WTC11 (cell line): ENCODE results near the gene SFMBT1. TPM values are rescaled to one million over a fixed set of nuclear protein-coding genes. Genes with fewer than 3 reads are reported as not detected.

Experiments used
- ATAC-seq: fragments of 200-7000 bp; cut with Tn5 transposase; 2 replicates; pipeline ENCODE4 v1.10.0; 2021; ENCODE audit warnings: mild to moderate bottlenecking, moderate library complexity
- CTCF ChIA-PET: fragments of 300-600 bp; sonication (Branson Sonifier 250); formaldehyde crosslinking; loops from one replicate; lab custom pipeline; 2021; ENCODE audit warnings: antibody characterized with exemption; lab: Charles Lee
- POLR2A ChIA-PET: fragments of 350-600 bp; sonication (Branson Sonifier 250); formaldehyde crosslinking; loops from one replicate; lab custom pipeline; 2021; ENCODE audit warnings: antibody characterized with exemption; lab: Charles Lee
- DNase-seq: peaks from one replicate; pipeline ENCODE4 v3.0.0; 2021; ENCODE audit warnings: low spot score
- H3K27ac Mint-ChIP-seq: 2 replicates; pipeline ENCODE4 v1.8.0; 2021; ENCODE audit warnings: mixed read lengths
- H3K27me3 Mint-ChIP-seq: 2 replicates; pipeline ENCODE4 v1.8.0; 2021; ENCODE audit warnings: low read depth, mild to moderate bottlenecking, moderate library complexity, mixed read lengths
- H3K36me3 Mint-ChIP-seq: 2 replicates; pipeline ENCODE4 v1.8.0; 2021; ENCODE audit warnings: mixed read lengths
- H3K4me1 Mint-ChIP-seq: 2 replicates; pipeline ENCODE4 v1.8.0; 2022; ENCODE audit warnings: mixed read lengths
- H3K4me3 Mint-ChIP-seq: 2 replicates; pipeline ENCODE4 v1.8.0; 2021; ENCODE audit warnings: mild to moderate bottlenecking, moderate library complexity, mixed read lengths
- H3K9me3 Mint-ChIP-seq: 2 replicates; pipeline ENCODE4 v1.8.0; 2021; ENCODE audit warnings: mixed read lengths
- ATF1 ChIP-seq: sonication (generic); formaldehyde crosslinking; IDR thresholded peaks from 2 replicates; pipeline ENCODE4 v1.8.1; 2023; ENCODE audit warnings: mild to moderate bottlenecking, moderate library complexity, missing genetic modification reagents
- FOXJ3 ChIP-seq: sonication (generic); formaldehyde crosslinking; IDR thresholded peaks from 2 replicates; pipeline ENCODE4 v1.9.0; 2021; ENCODE audit warnings: missing genetic modification reagents, mild to moderate bottlenecking, borderline replicate concordance
- FOXK1 ChIP-seq: sonication (generic); formaldehyde crosslinking; IDR thresholded peaks from 2 replicates; pipeline ENCODE4 v1.8.0; 2022; ENCODE audit warnings: mild to moderate bottlenecking, moderate library complexity, missing genetic modification reagents
- GABPB1 ChIP-seq: sonication (generic); formaldehyde crosslinking; IDR thresholded peaks from 2 replicates; pipeline ENCODE4 v1.8.1; 2023; ENCODE audit warnings: mild to moderate bottlenecking, missing genetic modification reagents
- HMGA2 ChIP-seq: fragments of 250-450 bp; sonication (Bioruptor Pico); IDR thresholded peaks from 2 replicates; pipeline ENCODE4 v1.4.0; 2021; ENCODE audit warnings: mild to moderate bottlenecking, moderate library complexity
- IRF2 ChIP-seq: sonication (generic); formaldehyde crosslinking; IDR thresholded peaks from 2 replicates; pipeline ENCODE4 v1.8.0; 2022; ENCODE audit warnings: low read depth, missing genetic modification reagents, borderline replicate concordance
- JUN ChIP-seq: sonication (generic); formaldehyde crosslinking; IDR thresholded peaks from 2 replicates; pipeline ENCODE4 v1.8.0; 2023; ENCODE audit warnings: mild to moderate bottlenecking, missing genetic modification reagents
- KAT7 ChIP-seq: sonication (generic); formaldehyde crosslinking; IDR thresholded peaks from 2 replicates; pipeline ENCODE4 v1.8.1; 2023; ENCODE audit warnings: missing genetic modification reagents, mild to moderate bottlenecking, borderline replicate concordance
- NR3C1 ChIP-seq: sonication (generic); formaldehyde crosslinking; conservative IDR thresholded peaks from 2 replicates; pipeline ENCODE4 v1.8.1; 2023; ENCODE audit warnings: low read depth, mild to moderate bottlenecking, missing genetic modification reagents
- OVOL2 ChIP-seq: fragments of 250-450 bp; sonication (Bioruptor Pico); IDR thresholded peaks from 2 replicates; pipeline ENCODE4 v1.9.0; 2021; ENCODE audit warnings: mild to moderate bottlenecking, borderline replicate concordance
- PRRX2 ChIP-seq: fragments of 250-450 bp; sonication (Bioruptor Pico); IDR thresholded peaks from 2 replicates; pipeline ENCODE4 v1.8.0; 2021; ENCODE audit warnings: mild to moderate bottlenecking
- RELA ChIP-seq: sonication (generic); formaldehyde crosslinking; IDR thresholded peaks from 2 replicates; pipeline ENCODE4 v1.8.1; 2022; ENCODE audit warnings: missing genetic modification reagents, mild to moderate bottlenecking, borderline replicate concordance
- SMAD3 ChIP-seq: sonication (generic); formaldehyde crosslinking; IDR thresholded peaks from 2 replicates; pipeline ENCODE4 v1.8.0; 2022; ENCODE audit warnings: missing genetic modification reagents, mild to moderate bottlenecking, borderline replicate concordance
- SMAD4 ChIP-seq: sonication (generic); formaldehyde crosslinking; IDR thresholded peaks from 2 replicates; pipeline ENCODE4 v1.8.0; 2022; ENCODE audit warnings: mild to moderate bottlenecking, missing genetic modification reagents
- SP1 ChIP-seq: sonication (generic); formaldehyde crosslinking; conservative IDR thresholded peaks from 2 replicates; pipeline ENCODE4 v1.8.1; 2022; ENCODE audit warnings: missing genetic modification reagents
- ZNF138 ChIP-seq: sonication (generic); formaldehyde crosslinking; conservative IDR thresholded peaks from 2 replicates; pipeline ENCODE4 v1.8.1; 2022; ENCODE audit warnings: mild to moderate bottlenecking, moderate library complexity, missing genetic modification reagents
- ZNF219 ChIP-seq: sonication (generic); formaldehyde crosslinking; IDR thresholded peaks from 2 replicates; pipeline ENCODE4 v1.8.0; 2023; ENCODE audit warnings: missing genetic modification reagents, mild to moderate bottlenecking, borderline replicate concordance
- ZNF317 ChIP-seq: sonication (generic); formaldehyde crosslinking; IDR thresholded peaks from 2 replicates; pipeline ENCODE4 v1.8.1; 2023; ENCODE audit warnings: low read depth, mild to moderate bottlenecking, moderate library complexity, missing genetic modification reagents, borderline replicate concordance
- ZNF423 ChIP-seq: fragments of 250-450 bp; sonication (Bioruptor Pico); IDR thresholded peaks from 2 replicates; pipeline ENCODE4 v2.1.2; 2022; ENCODE audit warnings: mild to moderate bottlenecking, moderate library complexity
- total RNA-seq: library from RNA; stranded (reverse); gene quantifications from 3 replicates; pipeline ENCODE4 v1.2.3, GENCODE V29; 2021
- TF ChIP-seq, protein P1 (sequence below): sonication (generic); formaldehyde crosslinking; IDR thresholded peaks from 2 replicates; pipeline ENCODE4 v1.8.0; 2022; ENCODE audit warnings: mild to moderate bottlenecking, missing genetic modification reagents
- TF ChIP-seq, protein P2 (sequence below): sonication (generic); formaldehyde crosslinking; conservative IDR thresholded peaks from 2 replicates; pipeline ENCODE4 v1.8.1; 2022; ENCODE audit warnings: mild to moderate bottlenecking, missing genetic modification reagents
- TF ChIP-seq, protein P3 (sequence below): sonication (generic); formaldehyde crosslinking; IDR thresholded peaks from 2 replicates; pipeline ENCODE4 v1.8.1; 2022; ENCODE audit warnings: mild to moderate bottlenecking, missing genetic modification reagents, moderate library complexity, borderline replicate concordance
- TF ChIP-seq, protein P4 (sequence below): sonication (generic); formaldehyde crosslinking; IDR thresholded peaks from 2 replicates; pipeline ENCODE4 v1.8.1; 2022; ENCODE audit warnings: low read depth, missing genetic modification reagents, borderline replicate concordance
- TF ChIP-seq, protein P5 (sequence below): sonication (generic); formaldehyde crosslinking; IDR thresholded peaks from 2 replicates; pipeline ENCODE4 v1.8.1; 2023; ENCODE audit warnings: mild to moderate bottlenecking, missing genetic modification reagents, moderate library complexity
- TF ChIP-seq, protein P6 (sequence below): sonication (generic); formaldehyde crosslinking; IDR thresholded peaks from 2 replicates; pipeline ENCODE4 v1.8.0; 2023; ENCODE audit warnings: missing genetic modification reagents
- TF ChIP-seq, protein P7 (sequence below): sonication (generic); formaldehyde crosslinking; IDR thresholded peaks from 2 replicates; pipeline ENCODE4 v1.8.1; 2023; ENCODE audit warnings: mild to moderate bottlenecking, missing genetic modification reagents

The SFMBT1 gene
- total RNA-seq, 1 experiment from 2014 or later: 20.9 TPM

DNA sequence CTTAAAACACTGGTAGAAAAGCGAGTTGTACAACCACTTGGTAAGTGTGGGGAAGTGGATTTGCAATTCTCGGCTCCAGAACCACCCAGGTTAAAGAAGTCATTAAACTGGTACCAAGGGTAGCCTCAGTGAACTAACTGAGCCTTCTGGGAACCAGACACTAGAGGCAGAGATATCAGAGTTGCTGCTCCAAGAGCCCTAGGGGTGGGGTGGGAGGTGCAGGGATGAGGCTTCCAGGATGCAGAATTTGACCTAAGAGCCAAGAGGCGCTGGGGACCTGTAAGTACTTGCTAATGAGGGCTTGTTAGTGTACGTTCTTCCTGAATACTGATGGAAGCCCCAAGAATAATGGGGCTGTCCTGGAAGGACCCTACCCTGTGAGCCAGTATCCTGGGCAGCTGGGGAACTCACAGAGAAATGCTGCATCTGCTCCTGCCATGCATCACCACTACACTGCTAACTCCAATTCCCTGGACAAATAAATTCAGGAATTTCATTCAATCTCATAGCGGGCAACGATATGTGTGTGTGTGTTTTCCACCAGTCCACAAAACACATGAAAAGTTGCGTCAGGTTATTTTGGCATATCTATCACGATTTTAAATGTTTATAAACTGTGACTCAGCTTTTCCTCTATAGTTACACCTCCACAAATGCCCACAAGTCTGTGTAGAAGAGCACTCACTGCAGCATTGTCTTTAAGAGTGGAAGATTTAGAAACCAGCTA lies 172.3 kb downstream of the SFMBT1 start:
- POLR2A ChIA-PET: no interaction called here
- no peak for TF ChIP-seq NR3C1 (CRISPR knock-in tag)
- no peak for TF ChIP-seq ZNF423 (CRISPR knock-in tag)
- no peak for TF ChIP-seq HMGA2 (CRISPR knock-in tag)
- no peak for TF ChIP-seq ZNF317 (CRISPR knock-in tag)
- TF ChIP-seq, protein P1, sequence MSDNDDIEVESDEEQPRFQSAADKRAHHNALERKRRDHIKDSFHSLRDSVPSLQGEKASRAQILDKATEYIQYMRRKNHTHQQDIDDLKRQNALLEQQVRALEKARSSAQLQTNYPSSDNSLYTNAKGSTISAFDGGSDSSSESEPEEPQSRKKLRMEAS (CRISPR knock-in tag): no peak
- TF ChIP-seq, protein P2, sequence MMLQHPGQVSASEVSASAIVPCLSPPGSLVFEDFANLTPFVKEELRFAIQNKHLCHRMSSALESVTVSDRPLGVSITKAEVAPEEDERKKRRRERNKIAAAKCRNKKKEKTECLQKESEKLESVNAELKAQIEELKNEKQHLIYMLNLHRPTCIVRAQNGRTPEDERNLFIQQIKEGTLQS (CRISPR knock-in tag): no peak
- TF ChIP-seq, protein P3, sequence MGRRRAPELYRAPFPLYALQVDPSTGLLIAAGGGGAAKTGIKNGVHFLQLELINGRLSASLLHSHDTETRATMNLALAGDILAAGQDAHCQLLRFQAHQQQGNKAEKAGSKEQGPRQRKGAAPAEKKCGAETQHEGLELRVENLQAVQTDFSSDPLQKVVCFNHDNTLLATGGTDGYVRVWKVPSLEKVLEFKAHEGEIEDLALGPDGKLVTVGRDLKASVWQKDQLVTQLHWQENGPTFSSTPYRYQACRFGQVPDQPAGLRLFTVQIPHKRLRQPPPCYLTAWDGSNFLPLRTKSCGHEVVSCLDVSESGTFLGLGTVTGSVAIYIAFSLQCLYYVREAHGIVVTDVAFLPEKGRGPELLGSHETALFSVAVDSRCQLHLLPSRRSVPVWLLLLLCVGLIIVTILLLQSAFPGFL (CRISPR knock-in tag): no peak
- TF ChIP-seq RELA (CRISPR knock-in tag): no peak
- TF ChIP-seq ZNF138 (CRISPR knock-in tag): no peak
- TF ChIP-seq, protein P4, sequence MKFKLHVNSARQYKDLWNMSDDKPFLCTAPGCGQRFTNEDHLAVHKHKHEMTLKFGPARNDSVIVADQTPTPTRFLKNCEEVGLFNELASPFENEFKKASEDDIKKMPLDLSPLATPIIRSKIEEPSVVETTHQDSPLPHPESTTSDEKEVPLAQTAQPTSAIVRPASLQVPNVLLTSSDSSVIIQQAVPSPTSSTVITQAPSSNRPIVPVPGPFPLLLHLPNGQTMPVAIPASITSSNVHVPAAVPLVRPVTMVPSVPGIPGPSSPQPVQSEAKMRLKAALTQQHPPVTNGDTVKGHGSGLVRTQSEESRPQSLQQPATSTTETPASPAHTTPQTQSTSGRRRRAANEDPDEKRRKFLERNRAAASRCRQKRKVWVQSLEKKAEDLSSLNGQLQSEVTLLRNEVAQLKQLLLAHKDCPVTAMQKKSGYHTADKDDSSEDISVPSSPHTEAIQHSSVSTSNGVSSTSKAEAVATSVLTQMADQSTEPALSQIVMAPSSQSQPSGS (CRISPR knock-in tag): no peak
- TF ChIP-seq OVOL2: no peak
- no peak for TF ChIP-seq ATF1 (CRISPR knock-in tag)
- H3K4me1 Mint-ChIP-seq: peaks cover 27% of the 10 kb centered on the region
- no peak for DNase-seq
- no peaks in the 10 kb centered on the region for H3K27me3 Mint-ChIP-seq
- H3K36me3 Mint-ChIP-seq: no peaks in the 10 kb centered on the region
- CTCF ChIA-PET: interaction anchor here (0.6 to 2.4 kb wide), 2 partner anchors 40 to 53 kb away, joined by 3 to 7 read pairs; no protein-coding TSS in a partner anchor
- H3K4me3 Mint-ChIP-seq: no peak overlapping the region
- H3K9me3 Mint-ChIP-seq: no peaks in the 10 kb centered on the region
- ATAC-seq: peak; percentile 55; the same call in 1 of the 2 replicates
- 0 out of 2 replicates have a peak overlapping the region, but pooled peaks have one; percentile 11 for H3K27ac Mint-ChIP-seq

DNA sequence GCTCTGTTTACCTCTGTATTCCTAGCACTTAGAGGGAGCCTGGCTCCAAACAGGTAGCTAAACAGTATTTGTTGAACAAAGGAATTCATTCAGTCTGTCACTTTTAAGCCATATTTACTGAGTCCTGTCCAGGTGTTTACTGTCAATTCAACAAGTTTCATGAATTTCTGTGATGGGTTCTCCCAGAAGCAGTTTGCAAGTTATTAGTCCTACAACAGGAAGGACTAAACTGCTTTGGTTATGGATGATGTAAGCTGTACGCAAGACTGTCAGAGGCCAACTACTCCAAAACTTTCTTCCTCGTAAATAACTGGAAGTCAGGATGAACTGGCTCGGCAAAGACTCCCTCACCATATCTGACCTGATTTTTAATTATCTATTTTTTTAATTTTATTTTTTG lies 173.6 kb downstream of the SFMBT1 start:
- DNase-seq (no peak), ATAC-seq (no peak)
- Mint-ChIP-seq H3K4me1 (peaks cover 27% of the 10 kb centered on the region), H3K4me3 (no peak overlapping the region), H3K9me3 (no peaks in the 10 kb centered on the region), H3K27ac (no peak overlapping the region), H3K27me3 (no peaks in the 10 kb centered on the region), H3K36me3 (no peaks in the 10 kb centered on the region)
- no peak for TF ChIP-seq JUN (CRISPR knock-in tag)
- no peak for TF ChIP-seq PRRX2 (CRISPR knock-in tag)
- TF ChIP-seq GABPB1: peak; percentile 97
- TF ChIP-seq, protein P1 (CRISPR knock-in tag): no peak
- no peak for TF ChIP-seq IRF2 (CRISPR knock-in tag)
- ChIA-PET POLR2A (no interaction called here), CTCF (interaction anchor here (0.9 to 1.4 kb wide), 2 partner anchors 52 to 80 kb away, joined by 3 to 5 read pairs; no protein-coding TSS in a partner anchor)

DNA sequence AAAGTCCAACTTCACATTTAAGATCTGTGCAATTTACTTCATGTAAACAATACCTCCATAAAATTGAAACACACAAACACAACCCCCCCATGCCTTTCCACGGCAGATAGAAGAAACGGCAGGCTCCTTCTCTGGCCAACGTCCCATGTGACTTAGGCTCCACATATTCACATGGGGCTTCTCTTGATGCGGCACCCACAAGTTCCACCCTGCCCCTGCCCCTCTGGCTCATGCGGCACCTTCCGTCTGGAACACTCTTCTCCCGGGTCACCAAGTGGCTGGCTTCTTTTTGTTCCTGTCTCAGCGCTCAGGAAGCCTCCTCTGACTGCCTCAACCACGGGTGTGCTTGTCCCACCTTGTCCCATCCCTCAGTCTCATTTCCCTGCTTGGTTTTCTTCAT lies 174.1 kb downstream of the SFMBT1 start:
- Mint-ChIP-seq H3K9me3 (no peaks in the 10 kb centered on the region), H3K27me3 (no peaks in the 10 kb centered on the region), H3K4me3 (no peak overlapping the region), H3K27ac (peak overlapping the region; percentile 17; the same call in 1 of the 2 replicates), H3K36me3 (no peaks in the 10 kb centered on the region), H3K4me1 (peaks cover 27% of the 10 kb centered on the region)
- ChIA-PET POLR2A (no interaction called here), CTCF (interaction anchor here (0.9 to 1.4 kb wide), 2 partner anchors 51 to 79 kb away, joined by 3 to 5 read pairs; no protein-coding TSS in a partner anchor)
- ATAC-seq (no peak), DNase-seq (no peak)
- TF ChIP-seq SMAD4 (CRISPR knock-in tag): no peak
- TF ChIP-seq, protein P5, sequence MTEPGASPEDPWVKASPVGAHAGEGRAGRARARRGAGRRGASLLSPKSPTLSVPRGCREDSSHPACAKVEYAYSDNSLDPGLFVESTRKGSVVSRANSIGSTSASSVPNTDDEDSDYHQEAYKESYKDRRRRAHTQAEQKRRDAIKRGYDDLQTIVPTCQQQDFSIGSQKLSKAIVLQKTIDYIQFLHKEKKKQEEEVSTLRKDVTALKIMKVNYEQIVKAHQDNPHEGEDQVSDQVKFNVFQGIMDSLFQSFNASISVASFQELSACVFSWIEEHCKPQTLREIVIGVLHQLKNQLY (CRISPR knock-in tag): no peak
- TF ChIP-seq, protein P1 (CRISPR knock-in tag): no peak
- no peak for TF ChIP-seq SMAD3 (CRISPR knock-in tag)
- TF ChIP-seq, protein P6, sequence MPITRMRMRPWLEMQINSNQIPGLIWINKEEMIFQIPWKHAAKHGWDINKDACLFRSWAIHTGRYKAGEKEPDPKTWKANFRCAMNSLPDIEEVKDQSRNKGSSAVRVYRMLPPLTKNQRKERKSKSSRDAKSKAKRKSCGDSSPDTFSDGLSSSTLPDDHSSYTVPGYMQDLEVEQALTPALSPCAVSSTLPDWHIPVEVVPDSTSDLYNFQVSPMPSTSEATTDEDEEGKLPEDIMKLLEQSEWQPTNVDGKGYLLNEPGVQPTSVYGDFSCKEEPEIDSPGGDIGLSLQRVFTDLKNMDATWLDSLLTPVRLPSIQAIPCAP (CRISPR knock-in tag): no peak
- TF ChIP-seq ZNF219 (CRISPR knock-in tag): no peak
- TF ChIP-seq, protein P7, sequence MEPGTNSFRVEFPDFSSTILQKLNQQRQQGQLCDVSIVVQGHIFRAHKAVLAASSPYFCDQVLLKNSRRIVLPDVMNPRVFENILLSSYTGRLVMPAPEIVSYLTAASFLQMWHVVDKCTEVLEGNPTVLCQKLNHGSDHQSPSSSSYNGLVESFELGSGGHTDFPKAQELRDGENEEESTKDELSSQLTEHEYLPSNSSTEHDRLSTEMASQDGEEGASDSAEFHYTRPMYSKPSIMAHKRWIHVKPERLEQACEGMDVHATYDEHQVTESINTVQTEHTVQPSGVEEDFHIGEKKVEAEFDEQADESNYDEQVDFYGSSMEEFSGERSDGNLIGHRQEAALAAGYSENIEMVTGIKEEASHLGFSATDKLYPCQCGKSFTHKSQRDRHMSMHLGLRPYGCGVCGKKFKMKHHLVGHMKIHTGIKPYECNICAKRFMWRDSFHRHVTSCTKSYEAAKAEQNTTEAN (CRISPR knock-in tag): no peak
- TF ChIP-seq KAT7: no peak
- TF ChIP-seq SP1 (CRISPR knock-in tag): no peak
- no peak for TF ChIP-seq FOXK1 (CRISPR knock-in tag)
- no peak for TF ChIP-seq FOXJ3 (CRISPR knock-in tag)
